ENCODE data around the gene EGFL8.

DNA sequence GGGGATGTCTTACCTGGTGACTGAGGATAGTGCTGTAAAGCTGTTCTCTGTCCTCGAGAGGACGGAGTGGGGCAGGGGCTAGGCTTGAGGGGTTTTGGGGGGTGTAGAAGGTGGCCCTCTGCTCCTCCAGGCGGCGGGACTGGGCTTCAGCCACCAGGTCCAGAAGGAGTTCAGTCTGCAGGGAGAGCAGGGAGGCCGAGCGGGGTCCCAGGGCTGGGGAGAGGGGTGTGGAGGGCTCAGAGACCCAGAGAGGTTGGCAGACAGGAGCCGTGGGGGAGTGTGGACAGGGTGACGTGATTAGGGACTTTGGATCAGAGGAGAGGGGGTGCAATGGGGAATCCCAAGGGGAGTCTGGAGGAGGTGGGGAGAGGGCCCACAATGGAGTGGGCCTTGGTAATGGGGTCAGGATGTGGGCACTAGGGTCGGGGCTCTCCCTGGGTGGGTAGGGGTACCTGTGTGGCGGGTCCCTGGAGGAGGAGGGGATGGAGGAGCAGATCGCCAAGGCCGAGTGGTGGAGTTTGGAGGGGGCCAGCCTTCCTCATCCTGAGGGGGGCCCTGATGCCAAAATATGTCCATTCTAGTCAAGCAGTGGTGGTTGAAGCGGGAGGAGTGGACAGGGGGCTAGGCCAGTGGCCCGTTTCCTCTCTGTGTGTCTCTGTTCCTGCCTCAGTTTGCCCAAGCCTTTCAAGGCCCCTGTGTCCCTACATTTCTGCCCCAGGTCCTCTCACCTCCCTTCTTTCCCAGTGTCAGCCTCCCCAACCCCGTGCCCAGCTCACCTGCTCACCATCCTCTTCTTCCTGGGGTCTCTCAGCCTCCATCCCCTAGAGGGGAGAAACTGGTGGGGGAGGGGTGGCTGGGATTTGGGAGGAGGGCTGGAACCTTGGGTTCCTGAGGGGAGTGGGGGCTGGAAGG, 27.6 kb downstream of the EGFL8 start:
- TF ChIP-seq FOXA1 (IDR thresholded peaks at IDR 0.05) (no peak), HNF4G (IDR thresholded peaks at IDR 0.05) (no peak), GABPA (IDR thresholded peaks at IDR 0.05 in 1 of 2, conservative IDR thresholded peaks at IDR 0.05 in 1 of 2) (no peak), SP1 (IDR thresholded peaks at IDR 0.05) (no peak), FOXA2 (IDR thresholded peaks at IDR 0.05) (no peak), RAD21 (IDR thresholded peaks at IDR 0.05) (no peak), YY1 (IDR thresholded peaks at IDR 0.05) (no peak), EGR1 (IDR thresholded peaks at IDR 0.05; ENCODE audit: low read depth in 2 of 2) (no peak)
- TF ChIP-seq, protein P1, sequence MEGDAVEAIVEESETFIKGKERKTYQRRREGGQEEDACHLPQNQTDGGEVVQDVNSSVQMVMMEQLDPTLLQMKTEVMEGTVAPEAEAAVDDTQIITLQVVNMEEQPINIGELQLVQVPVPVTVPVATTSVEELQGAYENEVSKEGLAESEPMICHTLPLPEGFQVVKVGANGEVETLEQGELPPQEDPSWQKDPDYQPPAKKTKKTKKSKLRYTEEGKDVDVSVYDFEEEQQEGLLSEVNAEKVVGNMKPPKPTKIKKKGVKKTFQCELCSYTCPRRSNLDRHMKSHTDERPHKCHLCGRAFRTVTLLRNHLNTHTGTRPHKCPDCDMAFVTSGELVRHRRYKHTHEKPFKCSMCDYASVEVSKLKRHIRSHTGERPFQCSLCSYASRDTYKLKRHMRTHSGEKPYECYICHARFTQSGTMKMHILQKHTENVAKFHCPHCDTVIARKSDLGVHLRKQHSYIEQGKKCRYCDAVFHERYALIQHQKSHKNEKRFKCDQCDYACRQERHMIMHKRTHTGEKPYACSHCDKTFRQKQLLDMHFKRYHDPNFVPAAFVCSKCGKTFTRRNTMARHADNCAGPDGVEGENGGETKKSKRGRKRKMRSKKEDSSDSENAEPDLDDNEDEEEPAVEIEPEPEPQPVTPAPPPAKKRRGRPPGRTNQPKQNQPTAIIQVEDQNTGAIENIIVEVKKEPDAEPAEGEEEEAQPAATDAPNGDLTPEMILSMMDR (IDR thresholded peaks at IDR 0.05; ENCODE audit: low read depth, low read length, missing input control) = no peak
- TF ChIP-seq, protein P2, sequence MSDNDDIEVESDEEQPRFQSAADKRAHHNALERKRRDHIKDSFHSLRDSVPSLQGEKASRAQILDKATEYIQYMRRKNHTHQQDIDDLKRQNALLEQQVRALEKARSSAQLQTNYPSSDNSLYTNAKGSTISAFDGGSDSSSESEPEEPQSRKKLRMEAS (IDR thresholded peaks at IDR 0.05) = no peak
- TF ChIP-seq, protein P3, sequence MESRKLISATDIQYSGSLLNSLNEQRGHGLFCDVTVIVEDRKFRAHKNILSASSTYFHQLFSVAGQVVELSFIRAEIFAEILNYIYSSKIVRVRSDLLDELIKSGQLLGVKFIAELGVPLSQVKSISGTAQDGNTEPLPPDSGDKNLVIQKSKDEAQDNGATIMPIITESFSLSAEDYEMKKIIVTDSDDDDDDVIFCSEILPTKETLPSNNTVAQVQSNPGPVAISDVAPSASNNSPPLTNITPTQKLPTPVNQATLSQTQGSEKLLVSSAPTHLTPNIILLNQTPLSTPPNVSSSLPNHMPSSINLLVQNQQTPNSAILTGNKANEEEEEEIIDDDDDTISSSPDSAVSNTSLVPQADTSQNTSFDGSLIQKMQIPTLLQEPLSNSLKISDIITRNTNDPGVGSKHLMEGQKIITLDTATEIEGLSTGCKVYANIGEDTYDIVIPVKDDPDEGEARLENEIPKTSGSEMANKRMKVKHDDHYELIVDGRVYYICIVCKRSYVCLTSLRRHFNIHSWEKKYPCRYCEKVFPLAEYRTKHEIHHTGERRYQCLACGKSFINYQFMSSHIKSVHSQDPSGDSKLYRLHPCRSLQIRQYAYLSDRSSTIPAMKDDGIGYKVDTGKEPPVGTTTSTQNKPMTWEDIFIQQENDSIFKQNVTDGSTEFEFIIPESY (IDR thresholded peaks at IDR 0.05) = no peak
- TF ChIP-seq, protein P4, sequence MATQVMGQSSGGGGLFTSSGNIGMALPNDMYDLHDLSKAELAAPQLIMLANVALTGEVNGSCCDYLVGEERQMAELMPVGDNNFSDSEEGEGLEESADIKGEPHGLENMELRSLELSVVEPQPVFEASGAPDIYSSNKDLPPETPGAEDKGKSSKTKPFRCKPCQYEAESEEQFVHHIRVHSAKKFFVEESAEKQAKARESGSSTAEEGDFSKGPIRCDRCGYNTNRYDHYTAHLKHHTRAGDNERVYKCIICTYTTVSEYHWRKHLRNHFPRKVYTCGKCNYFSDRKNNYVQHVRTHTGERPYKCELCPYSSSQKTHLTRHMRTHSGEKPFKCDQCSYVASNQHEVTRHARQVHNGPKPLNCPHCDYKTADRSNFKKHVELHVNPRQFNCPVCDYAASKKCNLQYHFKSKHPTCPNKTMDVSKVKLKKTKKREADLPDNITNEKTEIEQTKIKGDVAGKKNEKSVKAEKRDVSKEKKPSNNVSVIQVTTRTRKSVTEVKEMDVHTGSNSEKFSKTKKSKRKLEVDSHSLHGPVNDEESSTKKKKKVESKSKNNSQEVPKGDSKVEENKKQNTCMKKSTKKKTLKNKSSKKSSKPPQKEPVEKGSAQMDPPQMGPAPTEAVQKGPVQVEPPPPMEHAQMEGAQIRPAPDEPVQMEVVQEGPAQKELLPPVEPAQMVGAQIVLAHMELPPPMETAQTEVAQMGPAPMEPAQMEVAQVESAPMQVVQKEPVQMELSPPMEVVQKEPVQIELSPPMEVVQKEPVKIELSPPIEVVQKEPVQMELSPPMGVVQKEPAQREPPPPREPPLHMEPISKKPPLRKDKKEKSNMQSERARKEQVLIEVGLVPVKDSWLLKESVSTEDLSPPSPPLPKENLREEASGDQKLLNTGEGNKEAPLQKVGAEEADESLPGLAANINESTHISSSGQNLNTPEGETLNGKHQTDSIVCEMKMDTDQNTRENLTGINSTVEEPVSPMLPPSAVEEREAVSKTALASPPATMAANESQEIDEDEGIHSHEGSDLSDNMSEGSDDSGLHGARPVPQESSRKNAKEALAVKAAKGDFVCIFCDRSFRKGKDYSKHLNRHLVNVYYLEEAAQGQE (IDR thresholded peaks at IDR 0.05) = no peak
- TF ChIP-seq, protein P5, sequence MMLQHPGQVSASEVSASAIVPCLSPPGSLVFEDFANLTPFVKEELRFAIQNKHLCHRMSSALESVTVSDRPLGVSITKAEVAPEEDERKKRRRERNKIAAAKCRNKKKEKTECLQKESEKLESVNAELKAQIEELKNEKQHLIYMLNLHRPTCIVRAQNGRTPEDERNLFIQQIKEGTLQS (IDR thresholded peaks at IDR 0.05) = no peak
